ENCODE measurements around the gene CCDC134.
"Not testable (repeated sequence)": the region's sequence is repeated elsewhere in the genome, so short reads cannot be mapped to it uniquely, and the experiment has no call there.

CCDC134 gene

GRCh38 chr22:41845380-41846267 is 45.1 kb downstream of the CCDC134 start:
- DNase-seq: no peak

- no peak for DNase-seq
These were observed 45.9 kb downstream of the CCDC134 start for GRCh38 chr22:41846268-41846987.

DNA sequence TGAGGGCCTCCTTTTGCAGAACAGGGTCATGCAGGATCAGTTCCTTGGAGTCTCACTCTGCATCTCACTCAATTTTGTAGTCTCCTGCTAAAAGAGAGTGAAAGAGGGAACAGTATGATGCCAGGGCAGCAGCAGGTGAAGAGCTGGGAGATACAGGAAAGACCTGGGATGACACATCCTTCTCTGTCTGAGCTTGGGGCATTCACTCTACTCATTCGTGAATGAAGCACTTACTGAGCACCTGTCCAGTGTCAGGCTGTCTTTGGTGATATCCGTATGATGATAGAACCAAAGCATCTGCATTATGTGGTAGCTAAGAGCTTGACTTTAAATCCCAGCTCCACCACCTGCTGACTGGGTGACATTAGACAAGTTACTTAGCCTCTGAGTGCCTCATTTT is 46.8 kb downstream of the CCDC134 start:
- DNase-seq: no peak

GRCh38 chr22:41848468-41848867 is 48.0 kb downstream of the CCDC134 start:
- DNase-seq: no peak

DNA sequence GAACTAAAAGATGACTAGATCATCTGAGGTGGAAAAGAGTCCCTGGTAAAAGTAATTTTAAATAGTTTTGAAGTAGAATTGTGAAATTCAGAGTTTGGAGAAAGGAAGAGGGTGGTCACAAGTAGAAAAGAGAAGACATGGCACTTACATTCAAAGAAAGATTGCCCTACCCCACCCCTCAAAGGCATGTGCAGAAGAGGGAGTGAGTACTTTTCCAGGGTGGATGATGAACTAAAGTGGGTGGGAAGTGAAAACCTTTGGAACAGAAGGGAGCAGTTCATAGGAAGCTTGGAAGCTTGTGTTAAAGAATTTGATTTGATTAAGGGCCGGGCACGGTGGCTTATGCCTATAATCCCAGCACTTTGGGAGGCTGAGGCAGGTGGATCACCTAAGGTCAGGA is 56.0 kb downstream of the CCDC134 start:
- DNase-seq: no peak

DNA sequence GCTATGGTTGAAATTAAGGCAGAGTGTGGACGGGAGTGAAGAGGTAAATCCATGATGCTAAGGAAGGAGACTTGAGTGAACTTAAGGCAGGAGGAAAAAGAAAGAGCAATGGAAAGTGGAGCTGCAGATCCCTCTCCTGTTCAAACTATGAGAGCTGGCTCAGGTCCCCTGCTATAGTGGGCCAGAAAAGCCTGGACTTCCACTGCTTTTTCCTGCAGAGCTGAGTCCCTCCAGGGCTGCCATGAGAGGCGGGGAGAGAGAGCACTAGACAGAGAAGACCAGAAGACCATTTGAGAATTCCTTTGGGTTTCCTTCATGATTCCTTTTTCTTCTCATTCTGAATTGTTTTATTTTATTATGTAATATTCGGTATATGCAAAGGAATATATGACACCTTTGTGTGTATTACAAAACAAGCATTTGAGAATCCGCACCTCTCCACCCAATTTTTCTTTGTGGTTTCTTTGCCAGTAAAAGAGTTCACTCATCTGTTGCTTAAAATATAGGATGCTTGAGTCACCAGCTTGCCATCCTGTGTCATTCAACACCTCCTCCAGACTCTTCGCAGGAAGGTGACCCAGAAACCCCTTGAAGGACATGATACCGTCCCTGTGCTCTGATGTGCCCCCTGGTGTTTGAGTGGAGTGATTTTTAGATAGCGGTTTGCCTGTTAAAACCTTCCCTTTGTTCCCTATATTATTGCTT is 56.8 kb downstream of the CCDC134 start:
- peak; percentile 23 for DNase-seq

- DNase-seq: no peak
These were observed 57.4 kb downstream of the CCDC134 start for GRCh38 chr22:41857860-41858199.

DNA sequence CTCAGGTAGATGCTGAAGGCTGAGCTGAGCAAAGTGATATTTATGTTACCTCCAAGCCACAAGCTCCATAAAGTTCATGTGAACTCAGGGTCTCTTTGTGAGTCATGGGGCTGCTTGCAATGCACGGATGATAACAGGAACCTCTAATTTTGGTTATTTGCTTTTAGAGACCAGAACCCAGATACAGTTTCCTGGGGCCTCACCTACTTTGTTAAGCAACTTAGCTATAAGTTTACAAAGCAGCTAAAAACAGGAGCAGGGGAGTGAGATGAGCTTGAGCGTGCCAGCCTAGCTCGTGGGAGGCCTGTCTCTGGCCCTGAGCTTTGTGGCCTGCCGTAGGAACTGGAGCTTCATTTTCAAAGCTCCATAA is 61.7 kb downstream of the CCDC134 start:
- DNase-seq: no peak

DNA sequence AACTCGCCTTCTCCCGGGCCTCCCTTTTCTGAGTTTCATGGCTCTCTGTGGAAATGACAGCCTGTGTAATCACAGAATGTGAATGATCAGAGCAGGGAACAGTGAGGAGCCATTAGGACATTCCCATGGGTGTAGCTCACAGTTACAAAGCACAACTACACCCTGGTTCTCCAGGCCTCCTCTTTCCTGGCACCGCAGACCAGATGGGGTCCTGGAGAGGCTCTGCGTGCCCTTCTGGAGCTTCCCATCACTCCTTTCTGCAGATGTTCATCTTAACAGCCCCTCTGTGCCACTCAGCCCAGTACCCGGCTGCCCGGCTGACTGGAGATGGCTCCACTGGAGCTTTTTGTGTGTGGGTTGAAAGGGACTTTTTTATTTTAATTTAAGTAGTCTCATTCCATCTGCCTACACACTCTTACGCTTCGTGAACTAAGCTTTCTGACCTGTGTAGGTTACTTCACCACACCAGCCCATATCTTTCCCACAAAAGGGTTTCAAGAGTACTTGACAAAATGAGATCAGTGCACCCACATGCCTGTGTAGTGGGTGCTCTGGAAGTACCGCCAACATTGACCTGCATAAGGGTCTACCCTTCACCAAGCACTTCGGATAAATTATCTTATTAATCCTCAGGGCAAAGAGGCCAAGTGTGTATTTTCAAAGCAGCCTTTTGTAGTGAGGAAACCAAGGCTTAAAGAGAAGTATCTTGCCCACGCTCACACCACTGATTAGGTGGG is 62.2 kb downstream of the CCDC134 start:
- peak; percentile 90 for DNase-seq

DNA sequence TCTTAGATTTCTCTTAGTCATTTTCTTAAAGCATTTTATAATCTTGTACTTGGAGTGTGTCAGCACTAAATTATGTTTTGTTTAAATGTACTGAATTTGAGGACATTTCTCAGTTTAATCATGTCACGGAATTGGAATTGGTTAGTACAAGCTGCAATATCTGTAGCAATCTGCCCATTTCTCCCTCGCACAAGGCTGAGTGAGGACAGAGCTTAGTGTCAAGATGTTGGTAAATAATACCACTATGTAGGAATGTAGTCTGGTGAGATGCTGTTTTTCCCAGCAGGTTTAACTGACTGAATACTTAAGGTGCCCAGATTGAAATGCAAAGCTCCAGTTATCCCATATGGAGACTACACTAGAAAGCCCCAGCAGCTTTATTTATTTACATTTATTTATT is 63.0 kb downstream of the CCDC134 start:
- no peak for DNase-seq

GRCh38 chr22:41868556-41868955 is 68.1 kb downstream of the CCDC134 start:
- DNase-seq: no peak

- DNase-seq: not testable (repeated sequence)
These were observed 69.6 kb downstream of the CCDC134 start for GRCh38 chr22:41870081-41870480.

- DNase-seq: peak; percentile 57
These were observed 70.3 kb downstream of the CCDC134 start for GRCh38 chr22:41870786-41871185.

- no peak for DNase-seq
These were observed 72.9 kb downstream of the CCDC134 start for GRCh38 chr22:41873391-41873790.

GRCh38 chr22:41874090-41874489 is 73.6 kb downstream of the CCDC134 start:
- DNase-seq: no peak

DNA sequence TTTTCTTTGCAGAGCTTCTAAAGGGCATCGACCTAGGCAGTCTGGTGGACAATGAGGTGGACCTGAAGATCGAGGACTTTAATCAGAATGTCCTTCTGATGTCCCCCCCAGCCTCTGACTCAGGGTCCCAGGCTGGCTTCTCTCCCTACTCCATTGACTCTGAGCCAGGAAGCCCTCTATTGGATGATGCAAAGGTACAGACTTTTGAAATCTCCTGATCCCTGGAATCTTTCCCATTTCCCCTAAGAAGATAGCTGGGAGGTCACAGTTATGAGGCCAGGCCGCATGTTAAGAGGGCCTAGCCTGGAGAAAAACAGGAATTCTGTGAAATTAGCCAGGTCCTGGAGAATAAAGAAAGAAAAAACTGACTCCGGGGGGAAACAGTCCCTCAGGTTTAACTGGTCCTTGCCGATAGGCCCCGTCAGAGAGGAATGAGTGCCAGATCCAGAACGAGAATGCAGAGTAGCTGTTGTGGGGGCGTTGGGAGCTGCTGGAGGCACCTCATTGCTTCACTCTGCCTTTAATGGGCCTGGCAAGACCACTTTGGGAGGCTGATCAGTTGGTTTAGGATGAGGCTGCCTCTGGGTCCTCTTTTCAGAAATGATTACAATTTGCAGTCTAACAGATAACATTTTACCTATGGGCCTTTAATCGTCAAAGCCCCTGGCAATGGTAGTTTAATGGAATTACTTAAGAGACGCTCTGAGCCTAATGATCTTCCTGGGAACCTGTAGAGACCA is 75.2 kb downstream of the CCDC134 start:
- DNase-seq: no peak
